Upper lobe of right lung (tissue), 1 donor: ENCODE results near the gene BBS10. TPM values are rescaled to one million over a fixed set of nuclear protein-coding genes. Genes with fewer than 3 reads are reported as not detected.

Source experiments
- ATAC-seq: fragments of 200-7000 bp; cut with Tn5 transposase; one replicate; pipeline ENCODE4 v1.9.1; 2020; ENCODE audit warnings: mild to moderate bottlenecking, moderate library complexity
- DNase-seq: peaks from one replicate; pipeline ENCODE4 v3.0.0-alpha.2; 2020
- H3K27ac ChIP-seq: fragments of 200-600 bp; one replicate; pipeline ENCODE4 v1.8.0; 2022
- H3K27me3 ChIP-seq: fragments of 200-600 bp; one replicate; pipeline ENCODE4 v1.8.0; 2022; ENCODE audit warnings: mild to moderate bottlenecking
- H3K36me3 ChIP-seq: fragments of 200-600 bp; one replicate; pipeline ENCODE4 v1.8.0; 2022
- H3K4me1 ChIP-seq: fragments of 200-600 bp; one replicate; pipeline ENCODE4 v1.8.0; 2022
- H3K4me3 ChIP-seq: fragments of 200-600 bp; one replicate; pipeline ENCODE4 v1.8.0; 2022; ENCODE audit warnings: mild to moderate bottlenecking
- H3K9me3 ChIP-seq: fragments of 200-600 bp; one replicate; pipeline ENCODE4 v1.8.0; 2022
- intact Hi-C: fragments of 100-400 bp; cut with DNase I; formaldehyde crosslinking; loops from one replicate; pipeline ENCODE4 v1.11.0; 2022
- long read RNA-seq: library from polyadenylated mRNA; unstranded; transcript quantifications from one replicate; pipeline ENCODE4 v2.0.0, GENCODE V29; 2021
- total RNA-seq: library from RNA; stranded (reverse); fragmentation: NEBNext Ultra II Directional; extraction: Animal tissue kit (Norgen Biotek cat#: 25700); gene quantifications from one replicate; pipeline ENCODE4 v1.2.1, GENCODE V29; 2021
- TF ChIP-seq, protein P1 (sequence below): fragments of 200-600 bp; IDR thresholded peaks from one replicate; pipeline ENCODE4 v1.8.0; 2022; ENCODE audit warnings: antibody characterized with exemption
- donor health status: DM: no; HTN: yes; CAD: no; lungs with severe emphysema.

The BBS10 gene
- total RNA-seq: 14.5 TPM
- long read RNA-seq, transcript BBS10-201 (2 exons, 3,595 nt): major isoform, 25 of 39 reads
- long read RNA-seq, partial matches to known transcripts: 0 of 39 reads
- long read RNA-seq, other reads (novel, unspliced or antisense): 14 of 39 reads

- peak within 1 kb of the TSS; percentile 77 for H3K4me3 ChIP-seq
- peaks cover 8% of the 10 kb centered on the region for H3K4me1 ChIP-seq
- intact Hi-C loops: no loop called here
- peak; percentile 99 for ATAC-seq
- no peaks in the 10 kb centered on the region for H3K36me3 ChIP-seq
- DNase-seq: peak; percentile 94
- H3K27me3 ChIP-seq: no peaks in the 10 kb centered on the region
- TF ChIP-seq, protein P1, sequence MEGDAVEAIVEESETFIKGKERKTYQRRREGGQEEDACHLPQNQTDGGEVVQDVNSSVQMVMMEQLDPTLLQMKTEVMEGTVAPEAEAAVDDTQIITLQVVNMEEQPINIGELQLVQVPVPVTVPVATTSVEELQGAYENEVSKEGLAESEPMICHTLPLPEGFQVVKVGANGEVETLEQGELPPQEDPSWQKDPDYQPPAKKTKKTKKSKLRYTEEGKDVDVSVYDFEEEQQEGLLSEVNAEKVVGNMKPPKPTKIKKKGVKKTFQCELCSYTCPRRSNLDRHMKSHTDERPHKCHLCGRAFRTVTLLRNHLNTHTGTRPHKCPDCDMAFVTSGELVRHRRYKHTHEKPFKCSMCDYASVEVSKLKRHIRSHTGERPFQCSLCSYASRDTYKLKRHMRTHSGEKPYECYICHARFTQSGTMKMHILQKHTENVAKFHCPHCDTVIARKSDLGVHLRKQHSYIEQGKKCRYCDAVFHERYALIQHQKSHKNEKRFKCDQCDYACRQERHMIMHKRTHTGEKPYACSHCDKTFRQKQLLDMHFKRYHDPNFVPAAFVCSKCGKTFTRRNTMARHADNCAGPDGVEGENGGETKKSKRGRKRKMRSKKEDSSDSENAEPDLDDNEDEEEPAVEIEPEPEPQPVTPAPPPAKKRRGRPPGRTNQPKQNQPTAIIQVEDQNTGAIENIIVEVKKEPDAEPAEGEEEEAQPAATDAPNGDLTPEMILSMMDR: peak; percentile 29
- H3K9me3 ChIP-seq: no peaks in the 10 kb centered on the region
- H3K27ac ChIP-seq: peak within 1 kb of the TSS; percentile 89
These were observed at the start of gene BBS10 for GRCh38 chr12:76348079-76348901. TSS of gene BBS10 (minus strand) at chr12:76348415. CDS start at chr12:76348358, 57 bp downstream.

DNA sequence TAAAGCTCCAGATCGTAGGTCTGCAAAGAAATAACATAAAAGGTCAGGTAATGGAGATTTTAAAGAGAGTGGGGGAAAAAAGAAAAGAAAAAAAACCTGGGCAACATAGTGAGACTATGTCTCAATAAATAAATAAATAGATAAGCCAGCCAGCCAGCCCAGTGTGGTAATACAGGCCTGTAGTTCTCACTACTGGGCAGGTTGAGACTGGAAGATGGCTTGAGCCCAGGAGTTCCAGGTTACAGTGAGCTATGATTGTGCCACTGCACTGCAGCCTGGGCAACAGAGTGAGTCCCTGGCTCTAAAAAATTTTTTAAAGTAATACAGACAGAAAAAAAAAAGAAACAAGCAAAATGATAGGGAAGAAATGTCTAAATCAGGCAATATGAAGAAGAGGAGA lies 43.2 kb upstream of the BBS10 start:
- intact Hi-C loops: no loop called here
- no peak for ATAC-seq
- peaks cover 65% of the 10 kb centered on the region for H3K36me3 ChIP-seq
- TF ChIP-seq, protein P1: no peak
- H3K27ac ChIP-seq: no peak overlapping the region
- H3K9me3 ChIP-seq: no peaks in the 10 kb centered on the region
- no peaks in the 10 kb centered on the region for H3K27me3 ChIP-seq
- H3K4me3 ChIP-seq: no peak overlapping the region
- H3K4me1 ChIP-seq: no peaks in the 10 kb centered on the region
- DNase-seq: no peak

GRCh38 chr12:76387614-76388013 lies 39.4 kb upstream of the BBS10 start:
- Histone ChIP-seq H3K9me3 (no peaks in the 10 kb centered on the region), H3K4me1 (no peaks in the 10 kb centered on the region), H3K36me3 (peaks cover 85% of the 10 kb centered on the region), H3K27me3 (no peaks in the 10 kb centered on the region), H3K4me3 (no peak overlapping the region), H3K27ac (no peak overlapping the region)
- no peak for DNase-seq
- no peak for ATAC-seq
- TF ChIP-seq, protein P1: no peak
- intact Hi-C loops: no loop called here

GRCh38 chr12:76384560-76384959 lies 36.3 kb upstream of the BBS10 start:
- TF ChIP-seq, protein P1: no peak
- Histone ChIP-seq H3K27me3 (no peaks in the 10 kb centered on the region), H3K27ac (no peak overlapping the region), H3K36me3 (peaks cover 62% of the 10 kb centered on the region), H3K4me1 (no peaks in the 10 kb centered on the region), H3K4me3 (no peak overlapping the region), H3K9me3 (no peaks in the 10 kb centered on the region)
- DNase-seq: no peak
- intact Hi-C loops: no loop called here
- ATAC-seq: no peak

GRCh38 chr12:76383988-76384387 lies 35.8 kb upstream of the BBS10 start:
- no peak for DNase-seq
- Histone ChIP-seq H3K4me1 (no peaks in the 10 kb centered on the region), H3K27me3 (no peaks in the 10 kb centered on the region), H3K9me3 (no peaks in the 10 kb centered on the region), H3K36me3 (peaks cover 60% of the 10 kb centered on the region), H3K27ac (no peak overlapping the region), H3K4me3 (no peak overlapping the region)
- intact Hi-C loops: no loop called here
- TF ChIP-seq, protein P1: no peak
- no peak for ATAC-seq
